GM20431 (cell line): ENCODE results near the gene ITGA5.

Experiments
- in situ Hi-C: fragments of 300-500 bp; cut with MseI, MboI; formaldehyde crosslinking; loops from one replicate; pipeline ENCODE4 v1.15.0; 2020; ENCODE audit warnings: low sequenced_read_pairs; ENCODE audit not compliant: unreplicated experiment

Gene ITGA5

DNA sequence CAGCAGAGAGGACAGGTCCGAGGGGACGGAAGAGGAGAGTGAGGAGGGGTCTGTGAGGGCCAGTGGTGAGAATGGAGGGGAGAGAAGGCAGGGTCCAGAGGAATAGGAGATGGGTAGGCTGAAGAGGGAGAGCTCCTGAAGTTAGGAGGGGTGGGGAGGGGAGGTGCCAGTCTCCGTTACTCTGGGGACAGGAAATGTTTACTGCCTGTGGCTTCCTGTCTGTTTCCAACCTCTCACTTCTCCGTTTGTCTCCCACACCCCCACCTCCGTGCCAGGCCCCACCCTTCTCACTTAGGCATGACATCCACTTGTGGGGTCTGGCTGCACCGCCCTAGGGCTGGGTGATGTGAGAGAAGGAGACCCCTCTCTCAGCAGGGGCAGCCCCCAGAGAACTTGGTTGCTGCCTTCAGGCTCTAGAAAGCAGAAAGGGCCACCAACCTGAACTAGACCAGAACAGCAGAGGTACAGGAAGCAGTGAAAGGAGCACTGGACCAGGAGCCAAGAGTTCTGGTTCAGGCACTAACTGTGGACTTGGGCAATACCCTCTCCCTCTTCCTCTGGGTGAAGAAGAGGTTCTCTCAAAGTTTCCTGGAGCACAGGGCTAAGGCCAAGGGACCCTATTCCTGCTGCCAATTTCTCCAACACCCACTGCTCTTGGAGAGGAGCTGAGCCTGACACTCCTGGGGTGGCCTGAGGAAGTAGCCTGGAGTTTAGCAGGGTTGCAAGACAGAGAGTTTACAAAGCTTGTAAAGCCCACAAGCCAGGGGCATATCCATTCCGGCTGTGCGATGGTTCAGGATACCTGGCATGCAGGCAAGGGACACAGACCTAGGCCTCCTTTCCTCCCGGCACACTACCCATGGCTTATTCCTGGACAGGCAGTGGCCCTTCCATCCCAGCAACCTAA, 5.5 kb downstream of the ITGA5 start:
- in situ Hi-C loops: no loop called here

GRCh38 chr12:54412786-54413185, 6.3 kb downstream of the ITGA5 start:
- in situ Hi-C loops: no loop called here

- in situ Hi-C loops: no loop called here
Measured at GRCh38 chr12:54412348-54412747, 6.7 kb downstream of the ITGA5 start.

- in situ Hi-C loops: no loop called here
Measured at GRCh38 chr12:54411391-54412241, 7.5 kb downstream of the ITGA5 start.

GRCh38 chr12:54409267-54409666, 9.8 kb downstream of the ITGA5 start:
- in situ Hi-C loops: no loop called here

- in situ Hi-C loops: no loop called here
Measured at GRCh38 chr12:54407183-54407905, 11.7 kb downstream of the ITGA5 start.

DNA sequence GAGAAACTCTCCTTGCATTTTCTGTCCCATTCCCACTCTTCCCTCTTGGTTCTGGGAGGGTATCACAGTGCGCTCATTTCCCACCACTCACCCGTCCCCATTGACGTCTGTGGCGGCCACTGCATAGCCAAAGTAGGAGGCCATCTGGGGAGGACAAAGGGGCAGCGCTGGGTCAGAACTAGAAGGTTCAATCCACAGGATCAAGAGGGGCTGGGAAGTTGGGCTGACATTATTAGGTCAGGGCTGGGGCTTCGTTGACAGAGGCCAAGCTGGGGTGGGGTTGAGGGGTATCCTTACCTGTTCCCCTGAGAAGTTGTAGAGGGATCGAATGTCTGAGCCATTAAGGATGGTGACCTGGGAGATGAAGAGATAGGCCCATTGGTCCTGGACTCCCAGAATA, 13.5 kb downstream of the ITGA5 start:
- in situ Hi-C loops: no loop called here

- in situ Hi-C loops: no loop called here
Measured at GRCh38 chr12:54405106-54405505, 14.0 kb downstream of the ITGA5 start.

GRCh38 chr12:54404061-54405004, 14.7 kb downstream of the ITGA5 start:
- in situ Hi-C loops: no loop called here

DNA sequence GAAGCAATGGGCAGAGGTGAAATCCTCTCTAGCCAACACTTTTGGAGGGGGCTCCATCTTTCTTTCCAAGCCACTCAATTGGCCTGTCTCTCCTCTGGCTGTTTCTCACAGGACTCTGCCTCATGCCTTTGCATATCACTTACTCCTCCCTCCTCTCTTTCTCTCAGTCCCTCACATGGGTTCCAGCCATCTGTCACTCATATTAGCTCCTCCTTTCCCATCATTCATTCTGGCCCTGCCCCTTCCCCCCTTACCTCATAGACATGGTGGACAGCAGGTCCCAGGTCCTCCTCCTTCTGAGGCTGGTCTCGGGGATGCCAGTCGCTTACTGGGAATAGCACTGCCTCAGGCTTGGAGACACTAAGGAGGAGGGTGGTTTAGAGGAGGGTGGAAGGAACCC, 17.9 kb downstream of the ITGA5 start:
- in situ Hi-C loops: no loop called here

- in situ Hi-C loops: no loop called here
Measured at GRCh38 chr12:54398995-54399793, 19.9 kb downstream of the ITGA5 start.

GRCh38 chr12:54398218-54398617, 20.8 kb downstream of the ITGA5 start:
- in situ Hi-C loops: no loop called here

- in situ Hi-C loops: no loop called here
Measured at GRCh38 chr12:54397157-54397556, 21.9 kb downstream of the ITGA5 start.

DNA sequence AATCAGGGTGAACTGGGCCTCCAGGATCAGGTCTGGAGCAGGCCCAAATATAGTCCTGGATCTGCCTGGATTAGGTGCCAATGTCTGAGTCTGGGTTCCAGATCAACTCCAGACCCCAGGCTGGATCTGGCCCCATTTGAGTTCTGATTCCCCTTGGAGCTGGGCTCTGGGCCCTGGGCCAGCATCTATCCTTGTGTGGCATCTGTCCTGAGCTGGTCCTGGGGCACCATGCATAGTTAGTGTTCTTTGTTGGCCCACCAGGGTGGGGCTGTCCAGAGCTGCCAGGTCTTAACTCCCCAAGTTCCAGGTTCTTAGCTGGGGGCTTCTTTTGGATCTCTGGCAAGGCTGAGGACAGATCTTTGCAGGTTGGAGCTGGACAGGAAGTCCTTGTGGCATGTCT, 23.5 kb downstream of the ITGA5 start:
- in situ Hi-C loops: no loop called here

GRCh38 chr12:54394986-54395385, 24.1 kb downstream of the ITGA5 start:
- in situ Hi-C loops: no loop called here

- in situ Hi-C loops: no loop called here
Measured at GRCh38 chr12:54394281-54394719, 24.8 kb downstream of the ITGA5 start.

GRCh38 chr12:54393743-54394142, 25.3 kb downstream of the ITGA5 start:
- in situ Hi-C loops: no loop called here

DNA sequence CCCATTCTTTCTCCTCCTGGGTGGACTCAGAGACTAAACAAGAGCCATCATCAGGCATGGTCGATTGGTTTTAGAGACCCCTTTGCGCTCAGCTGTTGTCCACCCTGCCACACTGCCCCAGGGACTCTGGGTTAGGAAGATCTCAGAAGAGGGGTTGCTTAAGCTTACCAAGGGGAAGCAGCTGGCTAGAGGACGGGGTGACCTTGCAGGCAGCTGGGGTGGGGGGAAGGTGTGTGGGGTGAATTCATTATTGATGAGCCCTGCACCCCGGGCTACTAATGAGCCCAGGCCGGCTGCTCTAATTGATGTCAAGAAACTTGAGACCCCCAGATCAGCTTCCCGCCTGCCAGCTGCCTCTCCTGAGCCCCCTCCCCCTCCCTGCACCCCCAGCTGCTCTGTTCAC, 25.9 kb downstream of the ITGA5 start:
- in situ Hi-C loops: no loop called here
